SW 1271 (cell line): ENCODE results near the gene CDCA7.
"Not testable (repeated sequence)": the region's sequence is repeated elsewhere in the genome, so short reads cannot be mapped to it uniquely, and the experiment has no call there.

Experiments used
- DNase-seq, 2 experiments: peaks; one replicate each; lab custom pipeline; 2025; lab: John Stamatoyannopoulos, UW

CDCA7 gene

GRCh38 chr2:173358616-173359015 is 3.9 kb downstream of the CDCA7 start:
- DNase-seq = no peak

GRCh38 chr2:173359231-173359630 is 4.6 kb downstream of the CDCA7 start:
- no peak for DNase-seq

GRCh38 chr2:173370198-173370597 is 15.5 kb downstream of the CDCA7 start:
- DNase-seq = no peak

GRCh38 chr2:173371023-173371422 is 16.4 kb downstream of the CDCA7 start:
- no peak for DNase-seq

- no peak for DNase-seq
Observed at GRCh38 chr2:173373290-173373689, 18.6 kb downstream of the CDCA7 start.

- DNase-seq = no peak
Observed at GRCh38 chr2:173374634-173375033, 20.0 kb downstream of the CDCA7 start.

GRCh38 chr2:173385534-173385933 is 30.9 kb downstream of the CDCA7 start:
- not testable (repeated sequence) for DNase-seq

GRCh38 chr2:173386021-173386737 is 31.5 kb downstream of the CDCA7 start:
- DNase-seq = no peak

- DNase-seq = no peak
Observed at GRCh38 chr2:173386738-173387065, 32.0 kb downstream of the CDCA7 start.

GRCh38 chr2:173387079-173387478 is 32.4 kb downstream of the CDCA7 start:
- no peak for DNase-seq

GRCh38 chr2:173387660-173388059 is 33.0 kb downstream of the CDCA7 start:
- DNase-seq = no peak

- DNase-seq = no peak
Observed at GRCh38 chr2:173388795-173389194, 34.1 kb downstream of the CDCA7 start.

- no peak for DNase-seq
Observed at GRCh38 chr2:173390036-173390435, 35.4 kb downstream of the CDCA7 start.

GRCh38 chr2:173392731-173393130 is 38.1 kb downstream of the CDCA7 start:
- DNase-seq = no peak

- no peak for DNase-seq
Observed at GRCh38 chr2:173393186-173393585, 38.5 kb downstream of the CDCA7 start.

GRCh38 chr2:173393636-173394035 is 39.0 kb downstream of the CDCA7 start:
- DNase-seq = no peak

GRCh38 chr2:173394091-173394974 is 39.7 kb downstream of the CDCA7 start:
- no peak for DNase-seq

- DNase-seq = no peak
Observed at GRCh38 chr2:173395567-173396351, 41.1 kb downstream of the CDCA7 start.

- DNase-seq = no peak
Observed at GRCh38 chr2:173397539-173397938, 42.9 kb downstream of the CDCA7 start.

GRCh38 chr2:173399229-173399628 is 44.6 kb downstream of the CDCA7 start:
- DNase-seq = no peak

- DNase-seq = no peak
Observed at GRCh38 chr2:173400760-173401159, 46.1 kb downstream of the CDCA7 start.

GRCh38 chr2:173401716-173402326 is 47.1 kb downstream of the CDCA7 start:
- DNase-seq = no peak
